Neural progenitor cell (in vitro differentiated cells): Measurements from ENCODE around the gene TMEM130.

Experiments used
- CTCF ChIP-seq: fragments of 200-600 bp; sonication (generic); IDR thresholded peaks from 2 replicates; pipeline ENCODE4 v1.5.1; 2017; ENCODE audit warnings: antibody characterized with exemption, mild to moderate bottlenecking
- EZH2phosphoT487 ChIP-seq: fragments of 200-600 bp; sonication (generic); IDR thresholded peaks from 2 replicates; pipeline ENCODE4 v1.6.1; 2017; ENCODE audit warnings: antibody characterized with exemption

- TF ChIP-seq CTCF: no peak
- no peak for TF ChIP-seq EZH2phosphoT487
Measured at GRCh38 chr7:98868450-98868849, 1.4 kb downstream of the TMEM130 start.
